Renal cortex interstitium (tissue), 11 donors: ENCODE measurements around the gene RLF. TPM values are rescaled to one million over a fixed set of nuclear protein-coding genes. Genes with fewer than 3 reads are reported as not detected.
A peak's percentile ranks its signal among the peaks of the same experiment; 100 is the strongest.

ENCODE experiments used
- DNase-seq, 11 donors: peaks; one replicate each; pipeline ENCODE4 v3.0.0-alpha.2; 2013; ENCODE audit warnings: low read depth in 9 of 11, low spot score in 4 of 11; ENCODE audit errors: extremely low read depth in 1 of 11
- polyA plus RNA-seq, 3 donors: library from polyadenylated mRNA; unstranded; fragments of 120-200 nt; gene quantifications; one replicate each; pipeline ENCODE4 v1.2.1, GENCODE V29; 2013; ENCODE audit not compliant: insufficient read length in 3 of 3

The RLF gene
- polyA plus RNA-seq, 3 donors, result 24.6 to 29.4 (median 26.1) TPM

DNA sequence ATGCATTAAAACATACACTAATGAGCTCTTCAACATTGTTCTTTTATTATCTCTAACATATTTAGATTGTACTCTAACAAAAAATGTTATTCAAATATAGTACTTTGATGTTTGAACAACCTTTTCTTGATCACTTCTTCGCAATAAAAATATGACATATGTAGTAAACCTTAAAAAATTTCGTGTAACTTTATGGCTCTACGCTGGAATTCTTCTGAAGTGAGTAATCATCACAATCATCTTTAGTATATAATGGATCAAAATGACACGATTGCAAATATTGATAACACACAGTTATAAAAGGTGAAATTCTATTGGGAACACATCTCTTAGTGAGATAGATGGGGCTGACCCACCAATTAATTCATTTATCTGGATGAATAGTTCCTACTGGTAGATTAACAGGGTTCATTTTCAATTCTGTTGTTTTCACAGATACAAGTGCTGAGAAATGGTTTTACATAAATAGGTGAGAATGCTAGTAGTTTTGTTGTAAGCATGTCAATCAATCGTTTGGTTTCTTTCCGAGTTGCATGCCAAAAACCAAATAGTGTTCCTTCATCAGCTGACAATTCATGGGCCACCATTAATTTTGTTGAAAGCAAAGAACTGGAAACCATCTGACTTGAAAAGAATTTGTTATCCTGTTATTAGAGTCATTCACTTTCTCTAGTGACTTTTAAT, 95.4 kb downstream of the RLF start:
- no peak for DNase-seq

DNA sequence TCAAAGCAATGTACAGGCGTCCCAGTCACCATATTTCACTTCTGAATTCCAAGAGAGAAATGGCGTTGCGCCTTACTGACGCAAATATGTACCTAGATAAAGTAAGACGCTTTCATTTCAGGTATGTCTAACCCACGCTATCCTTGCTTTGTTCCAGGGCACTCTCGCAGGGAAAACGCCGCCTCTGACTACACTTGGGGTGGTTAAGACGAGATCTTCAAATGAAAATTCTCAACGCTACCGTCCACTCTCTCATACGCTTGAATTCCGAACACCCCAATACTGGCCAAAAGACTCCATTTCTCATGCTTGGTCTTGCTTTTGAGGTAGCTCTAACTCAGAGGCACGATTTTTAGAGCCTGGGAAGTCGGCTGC, 96.1 kb downstream of the RLF start:
- DNase-seq, result peak in 4 of 11 donors; percentile 16 to 45 (median 36)

DNA sequence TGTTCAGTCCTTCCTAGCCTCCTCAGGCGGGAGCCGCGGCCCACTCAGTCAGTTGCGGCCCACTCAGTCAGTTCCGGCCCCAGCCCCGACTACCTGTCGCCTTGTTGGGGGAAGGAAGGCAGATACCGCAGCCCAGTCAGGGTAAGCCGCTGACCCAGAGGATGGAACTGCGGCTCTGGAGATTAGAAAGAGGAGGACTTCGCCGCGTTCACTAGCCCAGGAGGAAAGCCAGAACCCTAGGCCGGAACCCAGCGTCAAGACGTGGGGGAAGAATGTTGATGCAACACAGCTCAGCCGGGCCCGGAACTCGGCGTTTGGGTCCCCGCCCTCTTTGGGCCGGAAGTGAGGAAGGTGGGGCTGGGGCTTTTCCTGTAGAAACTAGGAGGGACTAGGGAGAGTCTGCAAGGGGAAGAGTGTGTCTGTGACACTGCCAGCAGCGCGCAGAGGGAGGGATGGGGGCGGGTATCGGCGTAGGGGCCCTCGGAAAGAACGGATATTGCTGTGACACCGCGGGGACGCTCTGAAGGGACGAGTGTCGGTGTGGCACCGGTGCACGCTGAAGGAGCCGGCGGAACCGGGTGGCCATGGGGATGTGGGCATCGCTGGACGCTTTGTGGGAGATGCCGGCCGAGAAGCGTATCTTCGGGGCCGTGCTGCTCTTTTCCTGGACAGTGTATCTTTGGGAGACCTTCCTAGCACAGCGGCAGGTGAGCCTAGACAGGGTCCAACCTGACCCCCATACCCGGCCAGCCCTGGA, 96.7 kb downstream of the RLF start, which contains the start of gene ZMPSTE24:
Gene ZMPSTE24 (plus strand): TSS at position 549 of the 757 bp plus-strand sequence. CDS start 36 bp downstream, at position 585.
- DNase-seq, result peak; percentile 92 to 97 (median 95)

DNA sequence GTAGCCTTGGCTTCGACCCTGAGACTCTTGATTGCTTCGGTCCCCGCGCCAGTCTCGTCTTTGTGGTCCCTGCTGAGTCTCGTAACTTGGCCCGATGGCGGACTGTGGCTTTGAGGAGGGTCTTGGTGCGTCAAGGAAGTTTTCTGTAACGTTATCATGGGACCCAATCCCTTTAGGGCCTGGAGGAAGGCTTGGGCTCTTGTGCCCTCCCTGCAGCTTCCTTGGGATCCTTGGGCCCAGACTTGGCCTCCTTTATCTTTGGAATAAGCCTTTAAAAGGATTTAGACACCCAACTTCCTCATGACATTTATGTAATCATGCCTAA, 97.2 kb downstream of the RLF start:
- peak in 2 of 11 donors; percentile 2 to 13 for DNase-seq

DNA sequence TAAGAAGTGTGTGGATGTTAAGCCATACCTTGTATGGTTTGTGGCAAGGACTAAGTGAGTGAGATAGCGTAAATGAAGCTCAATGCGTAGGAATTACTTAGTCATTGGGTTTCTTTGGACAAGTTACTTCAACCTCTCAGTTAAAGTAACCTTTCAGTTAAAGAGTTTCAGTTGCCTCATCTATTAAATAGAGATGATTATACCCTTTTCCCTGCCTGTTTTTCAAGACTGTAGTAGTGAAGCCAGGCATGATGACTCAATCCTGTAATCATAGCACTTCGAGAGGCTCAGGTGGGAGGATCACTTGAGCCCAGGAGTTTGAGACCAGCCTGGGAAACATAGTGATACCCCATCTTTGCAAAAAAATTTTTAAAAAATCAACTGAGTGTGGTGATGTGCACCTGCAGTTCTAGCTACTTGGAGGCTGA, 103.2 kb downstream of the RLF start:
- DNase-seq, result no peak

DNA sequence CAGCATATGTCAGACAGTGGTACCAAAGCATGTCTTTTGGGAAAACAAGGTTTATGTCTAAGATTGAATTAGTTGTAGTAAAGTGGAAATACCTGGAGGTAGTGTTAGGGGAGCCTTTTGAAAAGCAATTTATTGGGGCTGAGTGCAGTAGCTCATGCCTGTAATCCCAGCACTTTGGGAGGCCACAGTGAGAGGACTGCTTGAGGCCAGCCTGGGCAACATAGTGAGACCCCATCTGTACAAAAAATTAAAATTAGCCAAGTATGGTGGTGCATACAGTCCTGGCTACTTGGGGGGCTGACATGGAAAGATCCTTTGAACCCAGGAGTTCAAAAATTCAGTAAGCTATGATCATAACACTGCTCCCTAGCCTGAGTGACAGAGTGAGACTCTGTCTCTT, 104.1 kb downstream of the RLF start:
- no peak for DNase-seq

DNA sequence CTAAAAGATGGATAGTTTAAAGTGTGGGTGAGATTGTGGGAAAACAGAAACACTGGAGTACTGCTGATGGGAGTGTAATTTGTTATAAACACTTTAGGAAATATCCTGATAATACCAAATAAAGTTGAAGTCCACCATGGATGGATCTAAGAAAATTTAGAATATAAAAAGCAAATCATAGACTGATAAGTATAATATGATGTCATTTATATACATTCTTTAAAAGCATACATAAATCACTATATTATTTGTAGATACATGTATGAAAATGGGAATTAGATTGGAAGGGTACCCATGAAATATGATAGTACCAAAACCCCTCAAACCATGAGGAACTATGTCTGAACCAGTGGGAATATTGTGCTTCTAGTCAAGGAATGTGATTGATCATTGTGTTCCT, 104.7 kb downstream of the RLF start:
- DNase-seq, result no peak

DNA sequence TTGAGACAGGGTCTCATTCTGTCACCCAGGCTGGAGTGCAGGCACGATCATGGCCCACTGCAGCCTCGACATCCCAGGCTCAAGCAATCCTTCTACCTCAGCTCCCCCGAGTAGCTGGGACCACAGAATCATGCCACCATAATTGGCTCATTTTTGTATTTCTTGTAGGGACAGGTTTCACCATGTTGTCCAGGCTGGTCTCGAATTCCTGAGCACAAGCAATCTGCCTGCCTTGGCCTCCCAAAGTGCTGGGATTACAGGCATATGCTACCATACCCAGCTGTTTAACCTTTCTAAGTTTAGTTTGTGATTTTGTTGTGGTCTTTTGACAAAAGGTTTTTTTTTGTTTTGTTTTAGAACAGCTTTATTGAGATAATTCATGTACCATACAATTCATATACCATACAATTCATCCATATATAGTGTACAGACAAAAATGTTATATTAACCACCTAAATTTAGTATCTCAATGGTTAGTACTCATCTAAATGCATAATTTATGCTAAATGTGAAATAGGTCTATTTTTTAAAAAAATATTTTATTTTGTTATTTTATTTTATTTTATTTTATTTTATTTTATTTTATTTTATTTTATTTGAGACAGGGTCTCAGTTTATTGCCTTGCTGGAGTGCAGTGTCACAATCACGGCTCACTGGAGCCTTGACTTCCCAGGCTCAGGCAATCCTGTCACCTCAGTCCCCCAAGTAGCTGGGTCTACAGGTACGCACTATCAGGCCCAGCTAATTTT, 105.8 kb downstream of the RLF start:
- DNase-seq, result no peak

DNA sequence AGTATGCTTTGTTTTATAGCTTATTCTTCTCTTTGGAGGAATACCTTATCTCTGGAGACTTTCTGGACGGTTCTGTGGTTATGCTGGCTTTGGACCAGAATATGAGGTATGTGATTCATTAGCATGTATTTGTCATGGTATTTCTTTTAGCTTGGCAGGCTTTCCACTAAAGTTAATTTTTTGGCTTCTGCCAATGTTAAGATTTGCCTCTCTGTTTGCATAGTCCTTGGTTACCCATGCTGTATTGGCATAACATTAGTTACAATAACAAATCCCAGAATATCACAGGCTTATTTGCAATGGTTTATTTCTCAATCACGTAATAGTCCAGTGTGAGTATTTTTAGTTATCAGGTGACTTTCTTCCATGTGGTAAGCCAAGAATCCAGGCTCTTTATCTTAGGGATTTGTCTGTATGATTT, 106.6 kb downstream of the RLF start:
- no peak for DNase-seq

DNA sequence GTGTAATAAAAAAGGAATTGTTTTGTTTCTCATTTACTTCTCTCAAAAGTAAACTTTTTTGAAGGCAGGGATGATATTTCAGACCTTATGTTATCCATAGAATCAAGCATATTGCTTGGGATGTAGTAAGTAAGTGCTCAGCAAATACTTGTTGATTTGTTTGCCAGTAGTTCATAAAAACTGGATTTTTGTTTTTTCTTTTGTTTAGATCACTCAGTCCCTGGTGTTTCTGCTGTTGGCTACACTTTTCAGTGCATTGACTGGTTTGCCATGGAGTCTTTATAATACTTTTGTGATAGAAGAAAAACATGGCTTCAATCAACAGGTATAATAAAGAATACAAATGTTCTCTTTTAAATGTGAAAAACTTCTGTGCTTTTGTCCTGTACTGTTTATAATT, 107.0 kb downstream of the RLF start:
- no peak for DNase-seq

DNA sequence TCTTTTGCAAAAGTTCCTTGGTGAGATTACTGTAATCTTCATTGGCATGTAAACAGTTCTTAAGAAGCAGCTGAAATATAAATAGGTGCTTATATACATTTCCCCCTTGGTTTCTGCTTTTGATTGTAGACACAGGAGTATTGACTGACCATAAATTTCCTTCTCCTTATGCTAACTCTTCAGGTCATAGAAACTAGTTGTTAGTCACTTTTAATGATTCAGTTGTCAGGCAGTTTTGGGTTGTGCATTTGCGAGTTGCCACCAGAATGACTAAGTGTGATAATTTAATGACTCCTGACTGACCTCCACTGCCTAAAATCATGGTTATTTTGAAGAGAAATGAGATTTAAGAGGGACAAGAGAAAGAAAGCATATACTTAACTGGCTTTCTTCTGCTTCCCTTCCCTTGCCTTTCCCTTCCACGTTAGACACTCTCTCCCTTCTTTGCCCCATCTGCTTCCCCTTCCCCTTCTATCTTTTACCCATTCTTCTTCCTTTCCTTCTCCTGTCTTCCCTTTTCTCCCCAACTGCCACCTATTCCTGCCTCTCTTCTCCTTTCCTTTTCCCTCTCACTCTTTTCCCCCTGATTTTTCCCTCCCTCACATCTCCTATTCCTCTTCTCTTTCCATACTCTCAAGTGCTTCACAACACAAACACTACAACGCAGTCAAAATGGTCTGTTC, 109.1 kb downstream of the RLF start:
- no peak for DNase-seq

DNA sequence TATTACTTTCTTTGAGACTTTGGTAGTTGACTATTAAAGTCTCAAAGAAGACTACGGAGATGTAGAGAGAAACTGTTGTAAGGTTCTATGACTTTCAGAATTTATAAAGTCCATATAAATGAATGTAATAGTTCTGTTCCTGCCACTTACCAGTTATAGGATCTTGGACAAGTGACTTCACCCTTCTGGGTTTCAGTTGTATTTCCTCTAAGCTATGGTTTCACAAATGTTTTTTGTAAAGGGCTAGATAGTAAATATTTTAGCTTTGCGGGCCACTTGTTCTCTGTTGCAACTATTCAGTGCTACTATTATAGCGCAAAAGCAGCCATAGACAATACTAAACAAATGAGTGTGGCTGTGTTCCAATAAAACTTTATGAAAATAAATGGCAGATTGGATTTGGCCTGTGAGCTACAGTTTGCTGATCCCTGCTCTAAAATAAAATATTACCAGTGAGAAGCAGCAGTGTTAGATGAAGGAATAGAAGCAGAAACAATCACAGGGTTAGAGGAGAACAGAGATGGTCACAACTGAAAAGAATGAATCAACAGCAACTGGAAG, 111.5 kb downstream of the RLF start:
- no peak for DNase-seq

DNA sequence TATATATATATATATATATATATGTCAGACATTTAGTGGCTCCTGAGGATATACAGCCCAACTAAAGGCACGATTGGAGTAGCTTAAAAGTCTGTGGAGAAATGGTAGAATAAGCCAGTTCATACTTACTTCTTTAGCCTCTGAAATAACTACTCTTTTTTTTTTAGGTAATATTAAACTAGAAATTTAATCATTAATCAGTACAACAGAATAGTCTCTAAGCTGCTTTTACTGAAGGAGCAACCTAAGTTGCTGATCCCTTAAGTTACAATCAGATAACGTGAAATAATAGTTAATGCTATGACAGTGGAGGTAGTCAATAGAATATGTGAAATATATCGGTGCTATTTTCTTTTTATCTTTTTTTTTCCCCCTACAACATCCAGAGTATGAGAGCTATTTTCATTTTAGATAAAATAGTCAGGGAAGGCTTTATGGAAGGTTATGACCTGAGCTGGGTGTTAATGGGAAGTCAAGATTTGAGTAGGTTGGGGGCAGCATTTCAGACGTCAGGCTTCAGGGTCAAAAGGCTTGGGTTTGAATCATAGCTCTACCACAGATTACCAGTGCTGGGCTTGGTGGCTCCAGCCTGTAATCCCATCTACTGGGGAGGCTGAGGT, 112.5 kb downstream of the RLF start:
- peak in 2 of 11 donors; percentile 27 to 39 for DNase-seq

DNA sequence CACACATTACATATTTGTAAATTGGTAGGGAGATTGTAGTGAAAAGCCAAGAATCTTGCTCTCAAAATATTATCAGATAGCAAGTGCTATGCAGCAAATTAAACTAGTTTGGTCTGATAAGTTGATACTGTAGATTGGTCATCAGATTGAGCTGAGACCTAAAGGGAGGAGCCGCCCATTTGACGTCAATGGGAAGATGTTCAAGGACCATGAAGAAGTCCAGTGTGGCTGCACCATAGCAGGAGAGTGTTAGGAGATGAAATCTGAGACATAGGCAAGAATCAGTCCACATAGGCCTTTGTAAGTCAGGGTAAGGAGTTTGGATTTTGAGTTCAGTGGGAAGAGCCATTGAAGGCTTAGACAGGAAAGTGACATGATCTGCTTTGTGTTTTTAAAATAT, 113.1 kb downstream of the RLF start:
- no peak for DNase-seq

DNA sequence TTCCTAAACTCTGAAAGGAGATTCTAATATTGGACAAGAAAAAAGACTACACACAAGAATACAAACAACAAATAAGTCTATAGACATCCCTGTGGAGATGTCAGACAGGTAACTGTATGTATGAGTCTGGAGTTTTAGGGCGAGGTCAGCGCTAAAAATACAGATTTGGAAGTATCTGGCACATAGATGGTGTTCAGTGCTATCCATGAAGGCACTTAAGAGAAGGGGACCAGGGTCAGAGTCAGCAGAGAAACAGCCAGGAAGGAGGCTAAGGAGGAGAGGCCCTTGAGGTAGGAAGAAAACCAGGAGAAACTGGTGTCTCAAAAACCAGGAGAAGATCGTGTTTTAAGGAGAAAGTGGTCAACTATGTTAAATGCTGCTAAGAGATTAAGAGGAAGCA, 114.9 kb downstream of the RLF start:
- no peak for DNase-seq

DNA sequence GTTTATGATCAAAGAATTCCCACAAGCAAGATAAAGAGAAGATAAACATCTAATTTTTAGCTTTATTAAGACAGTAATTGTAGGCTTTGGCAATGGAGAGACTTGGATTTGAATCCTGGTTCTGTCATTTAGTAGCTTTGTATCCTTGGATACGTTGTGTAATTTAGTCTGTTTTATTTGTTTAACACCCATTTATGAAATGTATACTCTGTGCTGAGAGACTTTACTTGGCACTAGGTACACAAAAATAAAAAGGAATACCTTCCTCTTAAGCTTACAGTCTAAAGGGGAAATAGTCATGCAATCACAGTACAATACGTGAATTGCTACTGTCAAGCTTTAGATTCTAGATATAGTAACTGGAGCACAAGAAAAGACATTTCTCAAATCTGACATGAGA, 120.7 kb downstream of the RLF start:
- DNase-seq, result no peak
